Neural crest cell (in vitro differentiated cells): ENCODE results near the gene MYO1C. TPM values are rescaled to one million over a fixed set of nuclear protein-coding genes. Genes with fewer than 3 reads are reported as not detected.

ENCODE experiments used
- DNase-seq: peaks from one replicate; pipeline ENCODE4 v3.0.0; 2021; ENCODE audit warnings: low read depth, mixed read lengths, low spot score
- H3K27ac Mint-ChIP-seq: one replicate; pipeline ENCODE4 v1.8.0; 2021; ENCODE audit warnings: mild to moderate bottlenecking, mixed read lengths; ENCODE audit not compliant: unreplicated experiment
- H3K27me3 Mint-ChIP-seq: 2 replicates; pipeline ENCODE4 v1.8.0; 2021; ENCODE audit warnings: low read depth, mild to moderate bottlenecking, mixed read lengths
- H3K36me3 Mint-ChIP-seq: 2 replicates; pipeline ENCODE4 v1.8.0; 2021; ENCODE audit warnings: low read depth, mild to moderate bottlenecking, mixed read lengths
- H3K4me1 Mint-ChIP-seq: 2 replicates; pipeline ENCODE4 v1.8.0; 2021; ENCODE audit warnings: mixed read lengths
- H3K4me3 Mint-ChIP-seq: one replicate; pipeline ENCODE4 v1.8.0; 2021; ENCODE audit warnings: mild to moderate bottlenecking, mixed read lengths
- H3K9me3 Mint-ChIP-seq: 2 replicates; pipeline ENCODE4 v1.8.0; 2021; ENCODE audit warnings: mixed read lengths
- CTCF ChIP-seq: fragments of 200-600 bp; sonication (generic); conservative IDR thresholded peaks from 2 replicates; pipeline ENCODE4 v1.5.0; 2021; ENCODE audit warnings: antibody characterized with exemption, mild to moderate bottlenecking
- total RNA-seq: library from RNA; stranded (reverse); gene quantifications from 2 replicates; pipeline ENCODE4 v1.2.1, GENCODE V29; 2021

The MYO1C gene
- total RNA-seq, 1 donor from 2014 or later = 53.2 TPM

- Mint-ChIP-seq H3K9me3 (no peaks in the 10 kb centered on the region), H3K27ac (no peak overlapping the region), H3K27me3 (no peaks in the 10 kb centered on the region), H3K4me1 (no peaks in the 10 kb centered on the region), H3K36me3 (no peaks in the 10 kb centered on the region), H3K4me3 (no peak overlapping the region)
- no peak for DNase-seq
- no peak for TF ChIP-seq CTCF
These were observed 76.1 kb downstream of the MYO1C start for GRCh38 chr17:1416414-1416813.

GRCh38 chr17:1414634-1415033, 77.9 kb downstream of the MYO1C start:
- H3K36me3 Mint-ChIP-seq = no peaks in the 10 kb centered on the region
- no peaks in the 10 kb centered on the region for H3K9me3 Mint-ChIP-seq
- H3K4me3 Mint-ChIP-seq = peak overlapping the region; percentile 16
- TF ChIP-seq CTCF = no peak
- no peak for DNase-seq
- no peaks in the 10 kb centered on the region for H3K27me3 Mint-ChIP-seq
- H3K27ac Mint-ChIP-seq = no peak overlapping the region
- H3K4me1 Mint-ChIP-seq = no peaks in the 10 kb centered on the region

Other genes starting within 250 kb of the MYO1C start
- gene BHLHA9, start 222.2 kb downstream of the MYO1C start, total RNA-seq = not detected in 2 replicates
- 0.07 and 0.18 TPM in 2 replicates for gene TRARG1, start 213.0 kb downstream of the MYO1C start, total RNA-seq
- gene YWHAE, start 92.5 kb downstream of the MYO1C start, total RNA-seq = 1,231 and 1,295 TPM in 2 replicates
- 57.5 and 58.5 TPM in 2 replicates for gene CRK, start 36.5 kb downstream of the MYO1C start, total RNA-seq
- 19.4 and 20.0 TPM in 2 replicates for gene INPP5K, start 23.9 kb upstream of the MYO1C start, total RNA-seq
- gene PITPNA, start 70.1 kb upstream of the MYO1C start, total RNA-seq = 80.8 and 86.8 TPM in 2 replicates
- 13.9 and 15.5 TPM in 2 replicates for gene SLC43A2, start 136.1 kb upstream of the MYO1C start, total RNA-seq
- 0.42 and 1.1 TPM in 2 replicates for gene SCARF1, start 153.0 kb upstream of the MYO1C start, total RNA-seq
- 1.2 and 1.8 TPM in 2 replicates for gene RILP, start 157.2 kb upstream of the MYO1C start, total RNA-seq
- gene PRPF8, start 192.2 kb upstream of the MYO1C start, total RNA-seq = 449 and 459 TPM in 2 replicates
- 1.1 TPM in 2 replicates for gene TLCD2, start 217.7 kb upstream of the MYO1C start, total RNA-seq
- 13.2 and 14.2 TPM in 2 replicates for gene WDR81, start 232.0 kb upstream of the MYO1C start, total RNA-seq